Measurements from ENCODE around the gene MARK2. TPM values are rescaled to one million over a fixed set of nuclear protein-coding genes. Genes with fewer than 3 reads are reported as not detected.

The MARK2 gene
- polyA plus RNA-seq, 1 donor (not counting 4 experiments of a cell fraction or from before 2014, with no cell fraction given) = 20.8 TPM

- H3K4me1 ChIP-seq (ENCODE audit: control insufficient read depth, extremely low read depth, insufficient read depth, low read length) = peaks cover 3% of the 10 kb centered on the region
- no peaks in the 10 kb centered on the region for H3K9me1 ChIP-seq (ENCODE audit: control insufficient read depth, extremely low read depth, insufficient read depth, low read length)
- no peak for DNase-seq (ENCODE audit: low read depth, low spot score)
- H2AFZ ChIP-seq (ENCODE audit: control insufficient read depth, low read length) = no peak overlapping the region
- H3K27me3 ChIP-seq (ENCODE audit: control insufficient read depth, extremely low read depth, insufficient read depth, low read length) = peaks cover 9% of the 10 kb centered on the region
- H3K9me3 ChIP-seq (ENCODE audit: control insufficient read depth, low read depth, low read length) = no peaks in the 10 kb centered on the region
- no peaks in the 10 kb centered on the region for H3K79me2 ChIP-seq (ENCODE audit: control insufficient read depth, insufficient read depth, low read length)
- TF ChIP-seq CTCF (optimal IDR thresholded peaks at IDR 0.05 in 1 of 3, IDR thresholded peaks at IDR 0.05 in 1 of 3, conservative IDR thresholded peaks at IDR 0.05 in 1 of 3; ENCODE audit: extremely low read depth in 1 of 3, insufficient read depth in 2 of 3, low read length in 3 of 3) (peak in 1 of 3 experiments; percentile 2), EZH2 (IDR thresholded peaks at IDR 0.05; ENCODE audit: low read length) (no peak)
- H3K9ac ChIP-seq (ENCODE audit: control insufficient read depth, extremely low read depth, insufficient read depth, low read length) = no peak overlapping the region
- H3K4me2 ChIP-seq (ENCODE audit: control insufficient read depth, extremely low read depth, insufficient read depth, low read depth, low read length) = no peak overlapping the region
- no peak overlapping the region for H3K27ac ChIP-seq (ENCODE audit: control insufficient read depth, insufficient read depth, low read length)
- FAIRE-seq = no peak
- dilution Hi-C loops (cut with MboI; ENCODE audit: extremely low pct_ligation_motif_present, low sequenced_read_pairs) = no loop called here
- H3K36me3 ChIP-seq (ENCODE audit: control insufficient read depth in 2 of 2, extremely low read depth in 1 of 2, insufficient read depth in 2 of 2, low read length in 2 of 2) = peaks cover 3 to 13% of the 10 kb centered on the region in 2 experiments
- no peaks in the 10 kb centered on the region for H4K20me1 ChIP-seq (ENCODE audit: control insufficient read depth, extremely low read depth, insufficient read depth, low read length)
- no peak overlapping the region for H3K4me3 ChIP-seq (ENCODE audit: control insufficient read depth in 2 of 3, extremely low read depth in 1 of 3, insufficient read depth in 2 of 3, low read depth in 1 of 3, low read length in 3 of 3)
Measured at GRCh38 chr11:63912678-63913077, 73.8 kb downstream of the MARK2 start.

- Histone ChIP-seq H3K4me2 (ENCODE audit: control insufficient read depth, extremely low read depth, insufficient read depth, low read depth, low read length) (no peak overlapping the region), H3K27me3 (ENCODE audit: control insufficient read depth, extremely low read depth, insufficient read depth, low read length) (peaks cover 9% of the 10 kb centered on the region), H3K79me2 (ENCODE audit: control insufficient read depth, insufficient read depth, low read length) (no peaks in the 10 kb centered on the region), H3K4me3 (ENCODE audit: control insufficient read depth in 2 of 3, extremely low read depth in 1 of 3, insufficient read depth in 2 of 3, low read depth in 1 of 3, low read length in 3 of 3) (no peak overlapping the region), H2AFZ (ENCODE audit: control insufficient read depth, low read length) (no peak overlapping the region), H3K36me3 (ENCODE audit: control insufficient read depth in 2 of 2, extremely low read depth in 1 of 2, insufficient read depth in 2 of 2, low read length in 2 of 2) (peaks cover 0 to 6% of the 10 kb centered on the region in 2 experiments), H3K9ac (ENCODE audit: control insufficient read depth, extremely low read depth, insufficient read depth, low read length) (no peak overlapping the region), H3K9me3 (ENCODE audit: control insufficient read depth, low read depth, low read length) (no peaks in the 10 kb centered on the region), H4K20me1 (ENCODE audit: control insufficient read depth, extremely low read depth, insufficient read depth, low read length) (no peaks in the 10 kb centered on the region), H3K9me1 (ENCODE audit: control insufficient read depth, extremely low read depth, insufficient read depth, low read length) (no peaks in the 10 kb centered on the region), H3K4me1 (ENCODE audit: control insufficient read depth, extremely low read depth, insufficient read depth, low read length) (peaks cover 9% of the 10 kb centered on the region), H3K27ac (ENCODE audit: control insufficient read depth, insufficient read depth, low read length) (no peak overlapping the region)
- no peak for DNase-seq (ENCODE audit: low read depth, low spot score)
- FAIRE-seq = no peak
- dilution Hi-C loops (cut with MboI; ENCODE audit: extremely low pct_ligation_motif_present, low sequenced_read_pairs) = no loop called here
- TF ChIP-seq CTCF (optimal IDR thresholded peaks at IDR 0.05 in 1 of 3, IDR thresholded peaks at IDR 0.05 in 1 of 3, conservative IDR thresholded peaks at IDR 0.05 in 1 of 3; ENCODE audit: extremely low read depth in 1 of 3, insufficient read depth in 2 of 3, low read length in 3 of 3) (no peak), EZH2 (IDR thresholded peaks at IDR 0.05; ENCODE audit: low read length) (no peak)
Measured at GRCh38 chr11:63913866-63914830, 75.2 kb downstream of the MARK2 start.

All from keratinocyte (primary cell).